Measurements from ENCODE around the gene AAK1. TPM values are rescaled to one million over a fixed set of nuclear protein-coding genes. Genes with fewer than 3 reads are reported as not detected.

Gene AAK1
- polyA plus RNA-seq, 1 donor (not counting 4 experiments of a cell fraction or from before 2014, with no cell fraction given): 12.3 TPM

- DNase-seq (ENCODE audit: low read depth, low spot score) (no peak), FAIRE-seq (no peak)
Observed at GRCh38 chr2:69545477-69545932, 98.0 kb downstream of the AAK1 start.

DNA sequence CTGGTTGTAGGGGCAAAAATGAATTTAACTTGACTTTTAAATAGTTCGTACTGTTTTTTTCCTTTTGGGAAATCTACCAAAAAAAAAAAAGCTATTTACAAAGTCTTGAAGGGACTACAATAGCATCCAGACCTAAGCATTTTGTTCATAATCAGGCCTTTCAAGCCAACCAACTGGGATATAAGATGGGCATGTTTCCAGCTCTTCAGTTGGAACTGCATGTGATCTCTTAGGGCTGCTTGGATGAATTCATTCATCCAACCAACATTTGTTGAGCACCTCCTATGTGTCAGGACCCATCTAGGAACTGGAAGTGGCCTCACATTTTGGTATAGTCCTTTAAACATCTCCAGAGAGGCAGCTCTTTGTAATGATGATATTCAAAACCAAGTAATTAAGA, 98.6 kb downstream of the AAK1 start:
- dilution Hi-C loops (cut with MboI; ENCODE audit: extremely low pct_ligation_motif_present, low sequenced_read_pairs): no loop called here
- no peak overlapping the region for H3K9ac ChIP-seq (ENCODE audit: control insufficient read depth, extremely low read depth, insufficient read depth, low read length)
- peaks cover 6% of the 10 kb centered on the region for H3K79me2 ChIP-seq (ENCODE audit: control insufficient read depth, insufficient read depth, low read length)
- H3K9me1 ChIP-seq (ENCODE audit: control insufficient read depth, extremely low read depth, insufficient read depth, low read length): no peaks in the 10 kb centered on the region
- H3K27ac ChIP-seq (ENCODE audit: control insufficient read depth, insufficient read depth, low read length): no peak overlapping the region
- peak; percentile 13 for FAIRE-seq
- DNase-seq (ENCODE audit: low read depth, low spot score): no peak
- no peaks in the 10 kb centered on the region for H3K9me3 ChIP-seq (ENCODE audit: control insufficient read depth, low read depth, low read length)
- no peaks in the 10 kb centered on the region for H4K20me1 ChIP-seq (ENCODE audit: control insufficient read depth, extremely low read depth, insufficient read depth, low read length)
- TF ChIP-seq EZH2 (IDR thresholded peaks at IDR 0.05; ENCODE audit: low read length): no peak
- TF ChIP-seq, protein P1, sequence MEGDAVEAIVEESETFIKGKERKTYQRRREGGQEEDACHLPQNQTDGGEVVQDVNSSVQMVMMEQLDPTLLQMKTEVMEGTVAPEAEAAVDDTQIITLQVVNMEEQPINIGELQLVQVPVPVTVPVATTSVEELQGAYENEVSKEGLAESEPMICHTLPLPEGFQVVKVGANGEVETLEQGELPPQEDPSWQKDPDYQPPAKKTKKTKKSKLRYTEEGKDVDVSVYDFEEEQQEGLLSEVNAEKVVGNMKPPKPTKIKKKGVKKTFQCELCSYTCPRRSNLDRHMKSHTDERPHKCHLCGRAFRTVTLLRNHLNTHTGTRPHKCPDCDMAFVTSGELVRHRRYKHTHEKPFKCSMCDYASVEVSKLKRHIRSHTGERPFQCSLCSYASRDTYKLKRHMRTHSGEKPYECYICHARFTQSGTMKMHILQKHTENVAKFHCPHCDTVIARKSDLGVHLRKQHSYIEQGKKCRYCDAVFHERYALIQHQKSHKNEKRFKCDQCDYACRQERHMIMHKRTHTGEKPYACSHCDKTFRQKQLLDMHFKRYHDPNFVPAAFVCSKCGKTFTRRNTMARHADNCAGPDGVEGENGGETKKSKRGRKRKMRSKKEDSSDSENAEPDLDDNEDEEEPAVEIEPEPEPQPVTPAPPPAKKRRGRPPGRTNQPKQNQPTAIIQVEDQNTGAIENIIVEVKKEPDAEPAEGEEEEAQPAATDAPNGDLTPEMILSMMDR (optimal IDR thresholded peaks at IDR 0.05 in 1 of 3, IDR thresholded peaks at IDR 0.05 in 1 of 3, conservative IDR thresholded peaks at IDR 0.05 in 1 of 3; ENCODE audit: extremely low read depth in 1 of 3, insufficient read depth in 2 of 3, low read length in 3 of 3): no peak
- H3K4me1 ChIP-seq (ENCODE audit: control insufficient read depth, extremely low read depth, insufficient read depth, low read length): peaks cover 12% of the 10 kb centered on the region
- no peak overlapping the region for H2AFZ ChIP-seq (ENCODE audit: control insufficient read depth, low read length)
- no peak overlapping the region for H3K4me2 ChIP-seq (ENCODE audit: control insufficient read depth, extremely low read depth, insufficient read depth, low read depth, low read length)
- no peaks in the 10 kb centered on the region for H3K27me3 ChIP-seq (ENCODE audit: control insufficient read depth, extremely low read depth, insufficient read depth, low read length)
- no peak overlapping the region for H3K4me3 ChIP-seq (ENCODE audit: control insufficient read depth in 2 of 3, extremely low read depth in 1 of 3, insufficient read depth in 2 of 3, low read depth in 1 of 3, low read length in 3 of 3)
- peaks cover 7% of the 10 kb centered on the region in 2 experiments for H3K36me3 ChIP-seq (ENCODE audit: control insufficient read depth in 2 of 2, extremely low read depth in 1 of 2, insufficient read depth in 2 of 2, low read length in 2 of 2)

More at GRCh38 chr2:69545477-69545932, 98.0 kb downstream of the AAK1 start:
- Histone ChIP-seq H4K20me1 (ENCODE audit: control insufficient read depth, extremely low read depth, insufficient read depth, low read length) (no peaks in the 10 kb centered on the region), H3K27ac (ENCODE audit: control insufficient read depth, insufficient read depth, low read length) (no peak overlapping the region), H3K27me3 (ENCODE audit: control insufficient read depth, extremely low read depth, insufficient read depth, low read length) (no peaks in the 10 kb centered on the region), H3K4me1 (ENCODE audit: control insufficient read depth, extremely low read depth, insufficient read depth, low read length) (peaks cover 14% of the 10 kb centered on the region), H3K4me3 (ENCODE audit: control insufficient read depth in 2 of 3, extremely low read depth in 1 of 3, insufficient read depth in 2 of 3, low read depth in 1 of 3, low read length in 3 of 3) (no peak overlapping the region), H3K4me2 (ENCODE audit: control insufficient read depth, extremely low read depth, insufficient read depth, low read depth, low read length) (no peak overlapping the region), H2AFZ (ENCODE audit: control insufficient read depth, low read length) (no peak overlapping the region), H3K9me1 (ENCODE audit: control insufficient read depth, extremely low read depth, insufficient read depth, low read length) (no peaks in the 10 kb centered on the region), H3K9ac (ENCODE audit: control insufficient read depth, extremely low read depth, insufficient read depth, low read length) (no peak overlapping the region), H3K9me3 (ENCODE audit: control insufficient read depth, low read depth, low read length) (no peaks in the 10 kb centered on the region), H3K79me2 (ENCODE audit: control insufficient read depth, insufficient read depth, low read length) (peaks cover 6% of the 10 kb centered on the region), H3K36me3 (ENCODE audit: control insufficient read depth in 2 of 2, extremely low read depth in 1 of 2, insufficient read depth in 2 of 2, low read length in 2 of 2) (peaks cover 4 to 7% of the 10 kb centered on the region in 2 experiments)
- dilution Hi-C loops (cut with MboI; ENCODE audit: extremely low pct_ligation_motif_present, low sequenced_read_pairs): no loop called here
- no peak for TF ChIP-seq EZH2 (IDR thresholded peaks at IDR 0.05; ENCODE audit: low read length)
- TF ChIP-seq, protein P1 (optimal IDR thresholded peaks at IDR 0.05 in 1 of 3, IDR thresholded peaks at IDR 0.05 in 1 of 3, conservative IDR thresholded peaks at IDR 0.05 in 1 of 3; ENCODE audit: extremely low read depth in 1 of 3, insufficient read depth in 2 of 3, low read length in 3 of 3): no peak

Measured in keratinocyte (primary cell).